HEK293 (cell line): ENCODE results near the gene TMEM259.

Source experiments
- CTCF ChIA-PET: fragments of 350-600 bp; formaldehyde crosslinking; extraction: SDS; loops from one replicate; lab custom pipeline; 2021; ENCODE audit warnings: antibody characterized with exemption; lab: Yijun Ruan, JAX
- POLR2A ChIA-PET: fragments of 300-600 bp; formaldehyde crosslinking; extraction: SDS; loops from one replicate; lab custom pipeline; 2020; ENCODE audit warnings: antibody characterized with exemption, inconsistent platforms; lab: Yijun Ruan, JAX
- H3K27ac ChIP-seq: fragments of 200-500 bp; sonication (Bioruptor generic); 2 replicates; pipeline ENCODE4 v1.5.1; 2014; ENCODE audit warnings: low read depth, low read length, control low read depth, inconsistent platforms; ENCODE audit errors: extremely low read depth
- H3K36me3 ChIP-seq, 2 experiments: fragments of 200-500 bp in 1 of 2; sonication (Bioruptor generic) in 1 of 2; 1 replicate in 1 of 2; 2 replicates in 1 of 2; pipeline ENCODE4 v1.5.1; 2014 to 2017; ENCODE audit warnings: inconsistent platforms in 2 of 2, low read length in 2 of 2; ENCODE audit not compliant: control insufficient read depth in 2 of 2, insufficient read depth in 1 of 2
- H3K4me1 ChIP-seq: fragments of 200-500 bp; sonication (Bioruptor generic); 2 replicates; pipeline ENCODE4 v1.5.1; 2014; ENCODE audit warnings: mild to moderate bottlenecking, low read length, inconsistent platforms; ENCODE audit not compliant: control insufficient read depth, insufficient read depth
- H3K4me3 ChIP-seq: 2 replicates; pipeline ENCODE4 v1.5.1; 2011; ENCODE audit warnings: low read depth, mild to moderate bottlenecking, control low read depth, low read length, moderate library complexity
- H3K9me3 ChIP-seq: fragments of 200-500 bp; sonication (Bioruptor generic); 2 replicates; pipeline ENCODE4 v1.5.1; 2014; ENCODE audit warnings: low read depth, low read length, inconsistent platforms; ENCODE audit not compliant: control insufficient read depth, insufficient read depth
- BCL11B ChIP-seq: fragments of 450-650 bp; formaldehyde crosslinking; IDR thresholded peaks from 2 replicates; pipeline ENCODE4 v1.5.1; 2016; ENCODE audit warnings: low read depth, missing biosample characterization, missing genetic modification characterization
- EGR2 ChIP-seq: fragments of 450-650 bp; formaldehyde crosslinking; IDR thresholded peaks from 2 replicates; pipeline ENCODE4 v1.5.1; 2016; ENCODE audit warnings: low read depth, missing biosample characterization, missing genetic modification characterization
- KLF8 ChIP-seq: fragments of 450-650 bp; formaldehyde crosslinking; IDR thresholded peaks from 2 replicates; pipeline ENCODE4 v1.5.1; 2016; ENCODE audit warnings: missing biosample characterization, missing genetic modification characterization
- KLF9 ChIP-seq: fragments of 450-650 bp; formaldehyde crosslinking; IDR thresholded peaks from 2 replicates; pipeline ENCODE4 v1.5.1; 2016; ENCODE audit warnings: missing biosample characterization, missing genetic modification characterization, low read depth
- MEIS1 ChIP-seq: sonication (generic); formaldehyde crosslinking; IDR thresholded peaks from 2 replicates; pipeline ENCODE4 v1.8.1; 2022; ENCODE audit warnings: missing genetic modification reagents, mild to moderate bottlenecking, borderline replicate concordance
- SETDB1 ChIP-seq: IDR thresholded peaks from one replicate; pipeline ENCODE4 v1.6.1; 2017; ENCODE audit warnings: mild to moderate bottlenecking, low read length, moderate library complexity, mixed read lengths; ENCODE audit not compliant: insufficient read length
- ZBTB1 ChIP-seq: fragments of 450-650 bp; formaldehyde crosslinking; IDR thresholded peaks from 2 replicates; pipeline ENCODE4 v1.5.1; 2016; ENCODE audit warnings: missing biosample characterization, missing genetic modification characterization
- ZFHX2 ChIP-seq: fragments of 450-650 bp; formaldehyde crosslinking; conservative IDR thresholded peaks from 2 replicates; pipeline ENCODE4 v1.5.1; 2016; ENCODE audit warnings: missing biosample characterization, missing genetic modification characterization
- ZNF121 ChIP-seq: fragments of 450-650 bp; formaldehyde crosslinking; IDR thresholded peaks from 2 replicates; pipeline ENCODE4 v1.5.1; 2016; ENCODE audit warnings: missing biosample characterization, missing genetic modification characterization
- ZNF132 ChIP-seq: fragments of 450-650 bp; formaldehyde crosslinking; IDR thresholded peaks from 2 replicates; pipeline ENCODE4 v1.5.1; 2017; ENCODE audit warnings: missing biosample characterization, missing genetic modification characterization, borderline replicate concordance
- ZNF549 ChIP-seq: fragments of 450-650 bp; IDR thresholded peaks from 2 replicates; pipeline ENCODE4 v1.5.1; 2018; ENCODE audit warnings: missing biosample characterization, missing genetic modification characterization, mild to moderate bottlenecking, inconsistent platforms, moderate library complexity
- ZNF561 ChIP-seq: fragments of 450-650 bp; IDR thresholded peaks from 2 replicates; pipeline ENCODE4 v1.5.1; 2018; ENCODE audit warnings: missing biosample characterization, missing genetic modification characterization, borderline replicate concordance
- ZNF600 ChIP-seq: fragments of 450-650 bp; formaldehyde crosslinking; IDR thresholded peaks from 2 replicates; pipeline ENCODE4 v1.5.1; 2016; ENCODE audit warnings: missing biosample characterization, missing genetic modification characterization
- ZNF747 ChIP-seq: fragments of 450-650 bp; formaldehyde crosslinking; IDR thresholded peaks from 2 replicates; pipeline ENCODE4 v1.5.1; 2016; ENCODE audit warnings: missing biosample characterization, missing genetic modification characterization
- ZSCAN23 ChIP-seq: fragments of 450-650 bp; formaldehyde crosslinking; IDR thresholded peaks from 2 replicates; pipeline ENCODE4 v1.5.1; 2016; ENCODE audit warnings: missing biosample characterization, missing genetic modification characterization
- TF ChIP-seq, protein P1 (sequence below): fragments of 450-650 bp; formaldehyde crosslinking; IDR thresholded peaks from 2 replicates; pipeline ENCODE4 v1.5.1; 2016; ENCODE audit warnings: missing biosample characterization, missing genetic modification characterization

The TMEM259 gene

DNA sequence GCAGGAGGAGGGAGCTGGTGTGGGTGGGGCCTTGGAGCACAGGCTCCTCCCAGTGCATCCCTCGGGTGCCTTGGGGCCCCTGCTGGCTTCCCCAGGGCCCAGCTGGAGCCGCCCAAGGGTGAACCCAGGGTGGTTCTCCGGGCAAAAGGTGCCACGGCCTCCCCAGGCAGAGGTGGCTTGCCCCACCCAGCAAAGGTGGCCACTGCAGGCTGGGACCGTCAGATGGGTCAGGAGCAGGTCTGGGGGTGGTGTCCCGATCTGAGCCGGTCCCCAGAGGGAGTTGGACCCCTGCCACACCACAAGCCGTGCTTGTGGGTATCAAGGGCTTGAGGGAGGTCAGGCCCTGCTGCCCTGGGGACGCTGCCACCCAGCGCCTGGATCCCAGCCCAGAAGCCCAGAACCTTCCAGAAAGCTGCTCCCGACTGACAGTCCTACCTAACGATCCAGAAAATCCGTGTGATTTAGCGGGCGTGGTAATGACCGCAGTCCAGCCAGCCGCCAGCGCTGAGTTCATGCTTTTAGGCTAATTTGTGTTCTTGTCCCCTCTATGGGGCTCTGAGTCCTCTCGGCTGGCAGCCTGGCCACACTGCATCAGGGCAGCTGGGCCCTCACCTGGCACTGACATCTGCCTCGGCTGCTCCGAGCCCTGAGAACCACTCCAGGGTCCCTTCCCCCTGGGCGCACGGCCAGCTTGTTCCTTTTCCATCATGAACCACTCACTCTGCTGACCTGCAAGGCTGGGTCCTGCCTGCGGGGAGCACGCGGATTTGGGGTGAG is 25.7 kb downstream of the TMEM259 start (continued):
- TF ChIP-seq, protein P1, sequence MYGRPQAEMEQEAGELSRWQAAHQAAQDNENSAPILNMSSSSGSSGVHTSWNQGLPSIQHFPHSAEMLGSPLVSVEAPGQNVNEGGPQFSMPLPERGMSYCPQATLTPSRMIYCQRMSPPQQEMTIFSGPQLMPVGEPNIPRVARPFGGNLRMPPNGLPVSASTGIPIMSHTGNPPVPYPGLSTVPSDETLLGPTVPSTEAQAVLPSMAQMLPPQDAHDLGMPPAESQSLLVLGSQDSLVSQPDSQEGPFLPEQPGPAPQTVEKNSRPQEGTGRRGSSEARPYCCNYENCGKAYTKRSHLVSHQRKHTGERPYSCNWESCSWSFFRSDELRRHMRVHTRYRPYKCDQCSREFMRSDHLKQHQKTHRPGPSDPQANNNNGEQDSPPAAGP (tag by site-specific recombination), result no peak
- TF ChIP-seq SETDB1 (no peak), ZNF549 (no peak), ZNF747 (tag by site-specific recombination) (no peak), ZFHX2 (tag by site-specific recombination) (no peak), ZNF561 (tag by site-specific recombination) (no peak), ZNF121 (no peak), ZNF600 (0 out of 2 replicates have a peak, but pooled peaks have one; percentile 13)

DNA sequence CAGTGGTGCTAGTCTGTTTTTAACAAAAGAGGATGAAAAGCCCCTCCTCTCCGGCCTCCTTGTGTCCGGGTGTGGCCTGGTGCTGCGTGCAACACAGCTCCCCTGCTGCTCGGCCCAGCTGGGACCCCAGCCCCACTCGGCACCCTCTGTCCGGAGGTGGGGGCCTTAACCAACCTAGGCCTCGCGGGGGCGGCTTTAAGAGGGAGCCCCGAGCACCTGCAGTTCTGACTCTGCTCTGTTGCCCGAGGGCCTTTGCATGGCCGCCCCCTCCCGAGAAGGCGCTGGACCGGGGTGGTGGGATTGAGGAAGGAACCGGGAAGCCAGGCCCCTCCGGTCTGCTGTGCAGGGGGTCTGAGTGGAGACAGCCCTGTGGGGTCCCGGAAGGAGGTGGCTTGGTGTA is 26.4 kb downstream of the TMEM259 start:
- H3K36me3 ChIP-seq, result peaks cover 0 to 44% of the 10 kb centered on the region in 2 experiments; a peak in 1 of 3 replicates
- H3K27ac ChIP-seq, result no peak overlapping the region
- H3K9me3 ChIP-seq, result no peaks in the 10 kb centered on the region
- POLR2A ChIA-PET, result no interaction called here
- TF ChIP-seq ZSCAN23 (tag by site-specific recombination), result no peak
- 0 out of 2 replicates have a peak, but pooled peaks have one; percentile 11 for TF ChIP-seq EGR2
- TF ChIP-seq, all 188 proteins: peak for 1
- CTCF ChIA-PET, result no interaction called here
- H3K4me3 ChIP-seq, result no peak overlapping the region
- peaks cover 7% of the 10 kb centered on the region for H3K4me1 ChIP-seq

DNA sequence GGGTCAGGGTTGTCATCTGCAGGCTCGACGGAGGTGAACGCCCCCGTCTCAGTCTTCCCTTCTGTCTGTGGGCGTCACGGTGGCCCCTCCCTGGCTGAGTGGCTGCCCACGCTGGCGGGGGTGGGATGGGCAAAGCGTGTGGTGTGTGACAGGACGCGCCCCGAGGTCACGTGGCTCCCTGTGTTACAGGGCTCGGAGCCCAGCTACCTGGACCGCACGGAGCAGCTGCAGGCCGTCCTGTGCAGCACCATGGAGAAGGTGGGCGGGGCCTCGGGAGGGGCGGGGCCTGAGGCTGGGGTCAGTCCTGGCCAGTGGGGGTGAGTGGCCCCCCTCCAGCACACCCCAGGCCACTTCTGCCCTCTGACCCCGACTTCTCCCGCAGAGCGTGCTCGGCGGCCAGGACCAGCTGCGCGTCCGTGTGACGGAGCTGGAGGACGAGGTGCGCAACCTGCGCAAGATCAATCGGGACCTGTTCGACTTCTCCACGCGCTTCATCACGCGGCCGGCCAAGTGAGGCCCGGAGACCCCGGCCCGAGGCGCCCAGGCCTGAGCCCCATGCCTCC is 27.0 kb downstream of the TMEM259 start:
- no peak overlapping the region for H3K4me3 ChIP-seq
- H3K4me1 ChIP-seq, result peaks cover 7% of the 10 kb centered on the region
- H3K36me3 ChIP-seq, result peaks cover 0 to 48% of the 10 kb centered on the region in 2 experiments; a peak in 1 of 3 replicates
- POLR2A ChIA-PET, result no interaction called here
- no peak overlapping the region for H3K27ac ChIP-seq
- no peaks in the 10 kb centered on the region for H3K9me3 ChIP-seq
- TF ChIP-seq KLF9, result peak; percentile 78
- no peak for TF ChIP-seq ZNF132 (tag by site-specific recombination)
- TF ChIP-seq KLF8 (tag by site-specific recombination), result peak; percentile 55; the same call in 1 of the 2 replicates
- no peak for TF ChIP-seq ZBTB1 (tag by site-specific recombination)
- peak; percentile 96 for TF ChIP-seq ZNF600
- TF ChIP-seq EGR2, result peak; percentile 92
- TF ChIP-seq ZFHX2 (tag by site-specific recombination), result peak; percentile 95
- TF ChIP-seq SETDB1, result no peak
- TF ChIP-seq, all 188 proteins: peak for 5
- CTCF ChIA-PET, result no interaction called here

DNA sequence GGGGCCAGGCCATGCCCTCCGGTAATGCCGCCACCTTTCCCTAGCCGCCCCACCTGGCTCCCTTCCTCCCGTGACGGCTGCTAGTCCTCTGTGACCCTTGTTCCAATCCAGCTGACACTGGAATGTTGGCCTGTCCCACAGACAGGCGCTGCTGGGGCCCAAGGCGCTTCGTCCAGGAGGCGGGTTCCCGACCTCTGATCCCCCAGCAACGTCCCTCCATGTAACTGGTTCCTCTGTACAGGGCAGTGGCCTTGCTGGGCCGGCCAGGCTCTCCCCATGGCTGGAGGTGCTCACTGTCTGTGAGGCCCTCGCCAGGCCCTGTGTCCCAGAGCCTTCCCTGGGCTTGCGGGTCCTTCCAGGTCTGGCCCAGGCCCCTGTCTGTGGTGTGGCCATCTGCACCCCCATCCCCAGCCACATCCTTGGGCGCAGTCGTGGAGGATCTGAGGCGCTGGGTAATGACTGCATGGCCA is 27.5 kb downstream of the TMEM259 start:
- H3K9me3 ChIP-seq, result no peaks in the 10 kb centered on the region
- peaks cover 0 to 53% of the 10 kb centered on the region in 2 experiments; a peak in 1 of 3 replicates for H3K36me3 ChIP-seq
- H3K4me1 ChIP-seq, result peaks cover 7% of the 10 kb centered on the region
- CTCF ChIA-PET, result no interaction called here
- no peak overlapping the region for H3K27ac ChIP-seq
- no peak overlapping the region for H3K4me3 ChIP-seq
- POLR2A ChIA-PET, result no interaction called here
- TF ChIP-seq BCL11B (tag by site-specific recombination) (0 out of 2 replicates have a peak, but pooled peaks have one; percentile 23), MEIS1 (CRISPR knock-in tag) (no peak)
